ENCODE data around the gene GATM. TPM values are rescaled to one million over a fixed set of nuclear protein-coding genes. Genes with fewer than 3 reads are reported as not detected.

Gene GATM
- polyA plus RNA-seq, 1 donor (not counting 4 experiments of a cell fraction or from before 2014, with no cell fraction given) = 0.60 TPM

DNA sequence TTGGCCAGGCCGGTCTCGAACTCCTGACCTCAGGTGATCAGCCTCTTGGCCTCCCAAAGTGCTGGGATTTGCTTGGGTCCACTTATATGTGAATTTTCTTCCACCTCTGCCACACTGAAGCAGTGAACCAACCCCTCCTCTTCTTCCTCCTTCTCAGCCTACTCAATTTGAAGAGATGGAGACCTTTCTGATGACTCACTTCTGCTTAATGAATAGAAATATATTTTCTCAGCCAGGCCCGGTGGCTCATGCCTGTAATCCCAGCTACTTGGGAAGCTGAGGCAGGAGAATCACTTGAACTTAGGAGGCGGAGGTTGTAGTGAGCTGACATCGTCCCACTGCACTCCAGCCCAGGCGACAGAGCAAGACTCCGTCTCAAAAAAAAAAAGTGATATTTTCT, 46.8 kb upstream of the GATM start:
- Histone ChIP-seq H4K20me1 (ENCODE audit: control insufficient read depth, extremely low read depth, insufficient read depth, low read length) (no peaks in the 10 kb centered on the region), H2AFZ (ENCODE audit: control insufficient read depth, low read length) (no peak overlapping the region), H3K36me3 (ENCODE audit: control insufficient read depth in 2 of 2, extremely low read depth in 1 of 2, insufficient read depth in 2 of 2, low read length in 2 of 2) (peaks cover 0 to 2% of the 10 kb centered on the region in 2 experiments), H3K4me3 (ENCODE audit: control insufficient read depth in 2 of 3, extremely low read depth in 1 of 3, insufficient read depth in 2 of 3, low read depth in 1 of 3, low read length in 3 of 3) (no peak overlapping the region), H3K27me3 (ENCODE audit: control insufficient read depth, extremely low read depth, insufficient read depth, low read length) (peaks cover 5% of the 10 kb centered on the region), H3K9ac (ENCODE audit: control insufficient read depth, extremely low read depth, insufficient read depth, low read length) (no peak overlapping the region), H3K79me2 (ENCODE audit: control insufficient read depth, insufficient read depth, low read length) (no peaks in the 10 kb centered on the region), H3K4me1 (ENCODE audit: control insufficient read depth, extremely low read depth, insufficient read depth, low read length) (no peaks in the 10 kb centered on the region), H3K4me2 (ENCODE audit: control insufficient read depth, extremely low read depth, insufficient read depth, low read depth, low read length) (no peak overlapping the region), H3K9me1 (ENCODE audit: control insufficient read depth, extremely low read depth, insufficient read depth, low read length) (no peaks in the 10 kb centered on the region), H3K27ac (ENCODE audit: control insufficient read depth, insufficient read depth, low read length) (no peak overlapping the region), H3K9me3 (ENCODE audit: control insufficient read depth, low read depth, low read length) (no peaks in the 10 kb centered on the region)
- no peak for FAIRE-seq
- TF ChIP-seq EZH2 (IDR thresholded peaks at IDR 0.05; ENCODE audit: low read length) = no peak
- dilution Hi-C loops (cut with MboI; ENCODE audit: extremely low pct_ligation_motif_present, low sequenced_read_pairs) = no loop called here
- no peak for DNase-seq (ENCODE audit: low read depth, low spot score)

- no peak for FAIRE-seq
- TF ChIP-seq CTCF (optimal IDR thresholded peaks at IDR 0.05 in 1 of 3, IDR thresholded peaks at IDR 0.05 in 1 of 3, conservative IDR thresholded peaks at IDR 0.05 in 1 of 3; ENCODE audit: extremely low read depth in 1 of 3, insufficient read depth in 2 of 3, low read length in 3 of 3) = no peak
- TF ChIP-seq EZH2 (IDR thresholded peaks at IDR 0.05; ENCODE audit: low read length) = no peak
Measured at GRCh38 chr15:45424429-45424828, 46.1 kb upstream of the GATM start.

DNA sequence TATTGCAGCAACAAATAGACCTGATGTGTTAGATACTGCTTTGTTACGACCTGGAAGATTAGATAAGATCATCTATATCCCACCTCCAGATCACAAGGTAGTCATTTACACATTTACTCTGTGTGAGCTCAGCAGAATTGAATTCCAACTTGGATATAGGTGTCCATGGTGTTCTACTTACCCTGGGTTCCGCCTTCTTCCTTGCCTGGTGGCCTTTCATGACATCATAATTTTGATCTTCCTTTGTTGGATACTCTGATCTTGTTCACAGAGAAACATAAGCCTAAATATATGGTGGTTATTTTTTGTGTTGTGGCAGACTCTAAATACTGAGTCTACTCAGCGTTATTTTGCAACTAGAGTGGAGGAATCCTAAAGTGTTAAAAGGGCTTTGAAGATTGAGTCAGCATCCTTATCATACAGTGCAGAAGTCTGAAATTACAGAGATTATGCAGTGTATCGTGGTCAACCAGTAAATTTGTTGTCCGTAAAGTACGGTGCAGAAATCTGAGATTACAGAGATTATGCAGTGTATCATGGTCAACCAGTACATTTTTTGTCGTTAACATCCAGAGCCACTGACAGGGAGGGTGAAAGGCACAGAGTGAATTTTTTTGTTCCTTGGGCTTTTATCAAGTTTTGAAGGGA, 39.1 kb upstream of the GATM start:
- Histone ChIP-seq H4K20me1 (ENCODE audit: control insufficient read depth, extremely low read depth, insufficient read depth, low read length) (no peaks in the 10 kb centered on the region), H3K27me3 (ENCODE audit: control insufficient read depth, extremely low read depth, insufficient read depth, low read length) (no peaks in the 10 kb centered on the region), H3K9me1 (ENCODE audit: control insufficient read depth, extremely low read depth, insufficient read depth, low read length) (no peaks in the 10 kb centered on the region), H3K27ac (ENCODE audit: control insufficient read depth, insufficient read depth, low read length) (no peak overlapping the region), H3K79me2 (ENCODE audit: control insufficient read depth, insufficient read depth, low read length) (no peaks in the 10 kb centered on the region), H3K36me3 (ENCODE audit: control insufficient read depth in 2 of 2, extremely low read depth in 1 of 2, insufficient read depth in 2 of 2, low read length in 2 of 2) (peaks cover 18% of the 10 kb centered on the region in 2 experiments), H2AFZ (ENCODE audit: control insufficient read depth, low read length) (no peak overlapping the region), H3K4me2 (ENCODE audit: control insufficient read depth, extremely low read depth, insufficient read depth, low read depth, low read length) (no peak overlapping the region), H3K4me3 (ENCODE audit: control insufficient read depth in 2 of 3, extremely low read depth in 1 of 3, insufficient read depth in 2 of 3, low read depth in 1 of 3, low read length in 3 of 3) (no peak overlapping the region), H3K9me3 (ENCODE audit: control insufficient read depth, low read depth, low read length) (no peaks in the 10 kb centered on the region), H3K4me1 (ENCODE audit: control insufficient read depth, extremely low read depth, insufficient read depth, low read length) (no peaks in the 10 kb centered on the region), H3K9ac (ENCODE audit: control insufficient read depth, extremely low read depth, insufficient read depth, low read length) (no peak overlapping the region)
- DNase-seq (ENCODE audit: low read depth, low spot score) (no peak), FAIRE-seq (no peak)
- TF ChIP-seq EZH2 (IDR thresholded peaks at IDR 0.05; ENCODE audit: low read length) (no peak), CTCF (optimal IDR thresholded peaks at IDR 0.05 in 1 of 3, IDR thresholded peaks at IDR 0.05 in 1 of 3, conservative IDR thresholded peaks at IDR 0.05 in 1 of 3; ENCODE audit: extremely low read depth in 1 of 3, insufficient read depth in 2 of 3, low read length in 3 of 3) (no peak)
- dilution Hi-C loops (cut with MboI; ENCODE audit: extremely low pct_ligation_motif_present, low sequenced_read_pairs) = no loop called here

More at GRCh38 chr15:45424429-45424828, 46.1 kb upstream of the GATM start:
- Histone ChIP-seq H3K4me1 (ENCODE audit: control insufficient read depth, extremely low read depth, insufficient read depth, low read length) (no peaks in the 10 kb centered on the region), H3K36me3 (ENCODE audit: control insufficient read depth in 2 of 2, extremely low read depth in 1 of 2, insufficient read depth in 2 of 2, low read length in 2 of 2) (peaks cover 0 to 2% of the 10 kb centered on the region in 2 experiments), H3K4me3 (ENCODE audit: control insufficient read depth in 2 of 3, extremely low read depth in 1 of 3, insufficient read depth in 2 of 3, low read depth in 1 of 3, low read length in 3 of 3) (no peak overlapping the region), H3K79me2 (ENCODE audit: control insufficient read depth, insufficient read depth, low read length) (no peaks in the 10 kb centered on the region), H3K9me1 (ENCODE audit: control insufficient read depth, extremely low read depth, insufficient read depth, low read length) (no peaks in the 10 kb centered on the region), H3K27ac (ENCODE audit: control insufficient read depth, insufficient read depth, low read length) (no peak overlapping the region), H3K9me3 (ENCODE audit: control insufficient read depth, low read depth, low read length) (no peaks in the 10 kb centered on the region), H3K27me3 (ENCODE audit: control insufficient read depth, extremely low read depth, insufficient read depth, low read length) (peaks cover 4% of the 10 kb centered on the region), H4K20me1 (ENCODE audit: control insufficient read depth, extremely low read depth, insufficient read depth, low read length) (no peaks in the 10 kb centered on the region), H2AFZ (ENCODE audit: control insufficient read depth, low read length) (no peak overlapping the region), H3K4me2 (ENCODE audit: control insufficient read depth, extremely low read depth, insufficient read depth, low read depth, low read length) (no peak overlapping the region), H3K9ac (ENCODE audit: control insufficient read depth, extremely low read depth, insufficient read depth, low read length) (no peak overlapping the region)
- no peak for DNase-seq (ENCODE audit: low read depth, low spot score)
- dilution Hi-C loops (cut with MboI; ENCODE audit: extremely low pct_ligation_motif_present, low sequenced_read_pairs) = no loop called here
